ENCODE data around the gene TOM1L2. TPM values are rescaled to one million over a fixed set of nuclear protein-coding genes. Genes with fewer than 3 reads are reported as not detected.

TOM1L2 gene
- total and polyA plus RNA-seq, 2 of the 4 experiments (the other 2 are of a cell fraction), result 34.4 to 51.7 TPM

DNA sequence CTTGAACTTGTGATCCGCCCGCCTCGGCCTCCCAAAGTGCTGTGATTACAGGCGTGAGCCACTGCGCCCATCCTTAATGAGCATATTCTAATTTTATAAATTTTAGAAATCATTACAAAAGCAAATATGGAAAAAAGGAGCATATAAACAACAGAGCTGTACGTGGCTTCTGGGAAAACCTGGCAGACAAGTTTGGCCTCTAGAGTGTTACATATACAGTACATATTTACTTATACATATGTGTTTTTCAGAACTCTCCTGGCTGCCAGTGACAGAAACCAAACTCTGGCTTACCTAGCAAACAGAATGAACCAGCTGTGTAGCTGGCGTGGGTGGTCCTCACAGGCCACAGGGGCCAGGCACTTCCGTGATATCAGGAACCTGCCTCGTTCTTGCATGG, 10.6 kb upstream of the TOM1L2 start:
- Histone ChIP-seq H3K79me1 (ENCODE audit: low read depth in 1 of 2, low read length in 2 of 2) (no peaks in the 10 kb centered on the region), H2AK9ac (replicated peaks; ENCODE audit: low read depth, low read length, poor library complexity) (no peak overlapping the region), H2BK5ac (ENCODE audit: low read depth, low read length, poor library complexity, severe bottlenecking) (no peak overlapping the region), H3K27ac (ENCODE audit: insufficient read depth, low read length) (no peak overlapping the region), H3K27me3 (ENCODE audit: control insufficient read depth, insufficient read depth, low read length) (no peaks in the 10 kb centered on the region; the same call in 1 of the 2 replicates), H2AFZ (replicated peaks; ENCODE audit: low read length, poor library complexity) (no peak overlapping the region), H3K14ac (replicated peaks; ENCODE audit: low read depth, low read length) (no peak overlapping the region), H3K56ac (ENCODE audit: extremely low read depth, insufficient read depth, low read length) (no peak overlapping the region), H3K9ac (ENCODE audit: low read depth, low read length) (no peak overlapping the region), H3K4ac (ENCODE audit: low read depth, low read length) (no peak overlapping the region), H3K9me1 (ENCODE audit: insufficient read depth, low read length) (no peaks in the 10 kb centered on the region), H2AK5ac (ENCODE audit: low read depth, low read length) (no peak overlapping the region), H2BK120ac (ENCODE audit: low read depth, low read length) (no peak overlapping the region), H3K4me2 (ENCODE audit: low read depth, low read length) (no peak overlapping the region), H2BK15ac (ENCODE audit: low read depth, low read length) (no peak overlapping the region), H4K5ac (ENCODE audit: low read depth, low read length) (no peak overlapping the region), H3K18ac (ENCODE audit: low read depth, low read length) (no peak overlapping the region), H4K8ac (ENCODE audit: low read depth in 2 of 2, low read length in 2 of 2) (no peak overlapping the region; a peak in 1 of 4 replicates), H3K4me3 (ENCODE audit: insufficient read depth, low read depth, low read length) (no peak overlapping the region), H3K9me3 (ENCODE audit: control insufficient read depth, insufficient read depth, low read length) (no peaks in the 10 kb centered on the region), H3K4me1 (ENCODE audit: control insufficient read depth, insufficient read depth, low read length) (peaks cover 2% of the 10 kb centered on the region; the same call in 1 of the 2 replicates), H3K23ac (ENCODE audit: low read depth, low read length) (no peak overlapping the region), H2BK20ac (ENCODE audit: low read depth, low read length) (no peak overlapping the region), H4K20me1 (ENCODE audit: insufficient read depth, low read length) (no peaks in the 10 kb centered on the region), H3K36me3 (ENCODE audit: control insufficient read depth, insufficient read depth, low read length) (no peaks in the 10 kb centered on the region), H4K91ac (ENCODE audit: insufficient read depth, low read depth, low read length) (no peak overlapping the region)
- CTCF ChIA-PET, result no interaction called here
- dilution Hi-C loops (cut with HindIII; ENCODE audit: low sequenced_read_pairs, unreplicated experiment), result no loop called here
- in situ Hi-C loops (cut with MboI; ENCODE audit: low sequenced_read_pairs), result no loop called here
- POLR2A ChIA-PET (ENCODE audit: unreplicated experiment), result no interaction called here
- BruUV-seq (replicated peaks), result no TSS peak
- 100% methylated on average over 1 of the region's 9 CpGs; no CpG with 5 or more reads in 1 of the 2 experiments for WGBS, 2 experiments (ENCODE audit: extremely low coverage in 2 of 2, insufficient read length in 1 of 2)
- ATAC-seq (ENCODE audit: low read depth), result no peak
- DNase-seq, result no peak
- TF ChIP-seq SMC3 (IDR thresholded peaks at IDR 0.05; ENCODE audit: low read depth, low read length) (no peak), ELK1 (IDR thresholded peaks at IDR 0.05; ENCODE audit: borderline replicate concordance, low read depth, low read length) (no peak), BHLHE40 (IDR thresholded peaks at IDR 0.05; ENCODE audit: low read depth, low read length) (no peak), MAZ (IDR thresholded peaks at IDR 0.05; ENCODE audit: borderline replicate concordance, low read depth, low read length) (no peak), MAFK (IDR thresholded peaks at IDR 0.05; ENCODE audit: low read depth, low read length) (no peak), RCOR1 (IDR thresholded peaks at IDR 0.05; ENCODE audit: insufficient replicate concordance, low read length) (no peak)
- intact Hi-C loops (cut with micrococcal nuclease), result no loop called here

All from IMR-90 (cell line).